ELR (cell line): ENCODE measurements around the gene TNFSF9.

Experiments used
- DNase-seq: peaks from one replicate; pipeline ENCODE4 v3.0.0-alpha.2; 2015; ENCODE audit warnings: low read depth

TNFSF9 gene

DNA sequence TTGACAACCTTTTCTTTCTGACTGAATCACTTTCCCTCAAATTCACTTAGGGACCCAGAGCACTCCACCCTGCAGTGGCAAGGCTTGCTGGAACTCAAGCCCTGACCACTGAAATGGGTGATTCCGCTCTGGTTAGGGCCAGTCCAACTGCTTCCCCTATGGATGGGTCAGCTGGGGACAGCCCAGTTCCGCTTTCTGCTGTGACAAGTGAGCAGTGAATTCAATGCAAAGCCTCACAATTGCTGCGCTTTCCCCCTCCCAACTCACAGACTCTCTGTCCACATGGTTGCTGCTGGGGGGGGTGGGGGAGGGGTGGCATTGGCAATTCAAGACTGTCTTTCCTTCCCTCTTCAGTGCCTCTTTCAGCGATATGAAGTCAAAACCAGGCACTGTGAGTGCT, 41.4 kb downstream of the TNFSF9 start:
- DNase-seq = no peak

DNA sequence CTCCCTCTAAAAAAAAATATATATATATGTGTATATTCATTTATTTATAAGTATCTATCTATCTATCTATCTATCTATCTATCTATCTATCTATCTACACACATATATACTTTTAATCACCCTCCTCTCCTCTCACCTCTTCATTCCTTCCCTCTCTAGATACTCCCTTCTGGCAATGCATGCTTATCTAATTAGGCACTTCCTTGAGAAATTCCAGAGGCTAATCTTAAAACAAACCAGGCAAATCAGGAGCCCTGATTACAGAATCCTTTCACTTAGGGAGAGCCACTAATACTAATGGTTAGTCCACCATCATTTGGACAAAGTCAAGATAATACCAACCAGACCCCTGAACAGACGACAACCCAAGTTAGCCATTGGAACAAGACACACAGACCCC, 42.5 kb downstream of the TNFSF9 start:
- DNase-seq = no peak

DNA sequence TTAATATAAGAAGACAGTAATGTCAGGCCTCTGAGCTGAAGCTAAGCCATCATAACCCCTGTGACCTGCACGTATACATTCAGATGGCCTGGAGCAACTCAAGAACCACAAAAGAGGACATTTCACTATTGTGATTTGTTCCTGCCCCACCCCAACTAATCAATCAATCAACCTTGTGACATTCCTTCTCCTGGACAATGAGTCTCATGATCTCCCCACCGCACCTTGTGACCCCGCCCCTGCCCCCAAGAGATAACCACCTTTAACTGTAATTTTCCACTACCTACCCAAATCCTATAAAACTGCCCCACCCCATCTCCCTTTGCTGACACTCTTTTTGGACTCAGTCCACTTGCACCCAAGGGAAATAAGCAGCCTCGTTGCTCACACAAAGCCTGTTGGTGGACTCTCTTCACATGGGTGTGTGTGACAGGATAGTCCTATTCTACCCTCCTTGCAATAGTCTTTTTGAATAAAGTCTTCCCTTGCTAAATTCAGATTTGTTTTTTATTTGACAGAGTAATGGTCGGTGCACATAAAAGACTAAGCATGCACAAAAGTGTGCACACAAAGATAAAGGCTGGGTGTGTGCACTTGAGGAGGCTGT, 46.1 kb downstream of the TNFSF9 start:
- no peak for DNase-seq

DNA sequence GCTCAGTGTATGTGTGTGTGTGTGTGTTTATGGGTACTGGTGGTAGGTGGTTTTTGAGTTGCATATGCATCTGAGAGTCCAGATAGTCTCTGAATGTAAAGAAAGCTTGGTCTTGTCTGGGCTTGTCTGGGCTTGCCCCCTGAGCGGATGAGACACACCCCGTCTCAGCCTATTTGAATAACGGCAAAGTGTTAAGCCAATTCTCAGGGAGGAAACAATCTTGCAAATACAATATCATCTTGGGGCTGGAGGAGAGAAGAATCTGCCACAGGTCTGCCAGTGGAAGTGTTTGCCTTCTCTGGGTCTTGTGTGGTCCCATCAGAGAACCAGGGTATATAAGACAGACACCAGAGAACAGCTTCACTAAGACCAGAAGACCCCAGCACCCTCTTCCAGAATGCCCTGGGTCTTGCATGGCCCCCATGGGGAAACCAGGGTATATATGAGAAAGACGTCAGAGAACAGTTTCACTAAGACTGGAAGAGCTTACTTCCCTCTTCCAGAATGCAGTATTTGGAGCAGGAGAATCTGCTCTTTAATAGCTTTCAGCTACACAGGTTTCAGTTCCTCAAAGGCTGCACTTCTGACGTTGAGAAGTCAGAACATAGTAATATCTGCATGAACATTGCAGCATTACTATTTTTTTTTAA, 46.8 kb downstream of the TNFSF9 start:
- no peak for DNase-seq

DNA sequence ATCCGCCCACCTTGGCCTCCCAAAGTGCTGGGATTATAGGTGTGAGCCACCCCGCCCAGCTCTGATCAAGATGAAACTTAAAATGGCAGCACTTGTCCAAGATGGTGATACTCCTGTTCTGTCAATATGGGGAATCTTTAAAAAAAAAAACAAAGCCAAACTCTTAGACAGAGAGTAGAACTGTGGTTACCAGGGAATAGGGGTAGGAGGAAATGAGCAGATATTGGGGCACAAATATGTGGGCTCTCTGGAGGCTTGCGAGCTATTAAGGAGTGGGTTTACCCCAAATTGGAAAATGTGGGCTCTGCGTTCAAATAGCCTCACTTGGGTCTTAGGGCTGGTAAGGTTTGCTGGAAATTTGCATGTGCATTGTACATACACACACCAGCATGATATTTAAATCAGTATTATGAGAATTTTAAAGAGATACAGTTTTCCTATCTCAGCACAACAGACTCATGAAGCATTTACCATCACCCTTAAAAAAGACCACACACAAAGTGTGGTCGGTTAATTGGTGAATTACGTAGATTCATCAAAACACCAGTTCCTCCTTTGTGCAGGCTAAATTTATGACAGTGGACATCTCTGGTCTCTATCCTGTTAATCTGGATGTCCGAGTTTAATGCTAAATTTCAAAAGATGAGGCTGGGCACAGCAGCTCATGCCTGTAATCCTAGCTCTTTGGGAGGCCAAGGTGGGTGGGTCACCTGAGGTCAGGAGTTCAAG, 48.8 kb downstream of the TNFSF9 start:
- no peak for DNase-seq

DNA sequence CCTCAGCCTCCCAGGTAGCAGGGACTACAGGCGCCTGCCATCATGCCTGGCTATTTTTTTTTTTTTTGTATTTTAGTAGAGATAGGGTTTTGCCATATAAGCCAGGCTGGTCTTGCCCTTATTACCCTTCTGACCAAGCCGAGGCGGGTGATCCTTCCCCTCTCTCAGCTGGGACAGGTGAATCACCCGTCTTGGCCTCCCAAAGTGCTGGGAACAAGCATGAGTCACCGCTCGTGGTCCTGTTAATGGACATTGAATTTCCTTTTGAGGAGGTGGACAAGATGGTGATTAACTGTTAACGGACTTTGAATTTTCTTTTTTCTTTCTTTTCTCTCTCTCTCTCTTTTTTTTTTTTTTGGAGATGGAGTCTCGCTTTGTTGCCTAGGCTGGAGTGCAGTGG, 49.5 kb downstream of the TNFSF9 start:
- DNase-seq = peak; percentile 92

DNA sequence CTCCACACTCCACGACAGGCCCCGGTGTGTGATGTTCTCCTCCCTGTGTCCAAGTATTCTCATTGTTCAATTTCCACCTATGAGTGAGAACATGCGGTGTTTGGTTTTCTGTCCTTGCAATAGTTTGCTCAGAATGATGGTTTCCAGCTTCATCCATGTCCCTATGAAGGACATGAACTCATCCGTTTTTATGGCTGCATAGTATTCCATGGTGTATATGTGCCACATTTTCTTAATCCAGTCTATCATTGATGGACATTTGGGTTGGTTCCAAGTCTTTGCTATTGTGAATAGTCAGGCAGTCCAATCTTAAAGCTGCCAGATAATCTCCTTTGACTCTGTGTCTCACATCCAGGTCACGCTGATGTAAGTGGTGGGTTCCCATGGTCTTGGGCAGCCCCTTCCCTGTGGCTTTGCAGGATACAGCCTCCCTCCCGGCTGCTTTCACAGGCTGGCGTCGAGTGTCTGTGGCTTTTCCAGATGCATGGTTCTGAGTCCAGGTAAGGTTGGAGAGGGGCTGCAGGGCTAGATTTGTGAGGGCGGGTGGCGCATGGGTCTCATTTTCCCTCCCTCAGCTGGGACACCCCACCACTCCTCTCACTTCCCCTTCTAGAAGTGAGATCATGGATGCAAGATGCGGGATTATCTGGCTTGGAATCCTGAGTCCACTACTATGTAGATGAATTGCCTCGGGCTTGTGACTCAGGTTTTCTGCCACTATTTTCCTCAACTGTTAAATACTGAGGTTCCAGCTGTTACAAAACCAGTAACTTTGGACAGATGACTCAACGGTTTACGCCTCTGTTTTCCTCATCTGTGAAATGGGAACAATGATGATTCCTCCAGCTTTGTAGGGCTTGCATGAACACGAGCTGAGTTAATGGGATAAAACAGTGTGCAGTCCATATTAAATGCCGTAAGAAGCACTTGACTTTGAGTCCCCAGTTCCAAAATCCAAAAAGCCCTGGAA, 52.0 kb downstream of the TNFSF9 start:
- DNase-seq = peak; percentile 60
